ENCODE measurements around the gene RAB44. TPM values are rescaled to one million over a fixed set of nuclear protein-coding genes. Genes with fewer than 3 reads are reported as not detected.
A peak's percentile ranks its signal among the peaks of the same experiment; 100 is the strongest.

The RAB44 gene
- total RNA-seq, 2 experiments from 2014 or later = not detected

DNA sequence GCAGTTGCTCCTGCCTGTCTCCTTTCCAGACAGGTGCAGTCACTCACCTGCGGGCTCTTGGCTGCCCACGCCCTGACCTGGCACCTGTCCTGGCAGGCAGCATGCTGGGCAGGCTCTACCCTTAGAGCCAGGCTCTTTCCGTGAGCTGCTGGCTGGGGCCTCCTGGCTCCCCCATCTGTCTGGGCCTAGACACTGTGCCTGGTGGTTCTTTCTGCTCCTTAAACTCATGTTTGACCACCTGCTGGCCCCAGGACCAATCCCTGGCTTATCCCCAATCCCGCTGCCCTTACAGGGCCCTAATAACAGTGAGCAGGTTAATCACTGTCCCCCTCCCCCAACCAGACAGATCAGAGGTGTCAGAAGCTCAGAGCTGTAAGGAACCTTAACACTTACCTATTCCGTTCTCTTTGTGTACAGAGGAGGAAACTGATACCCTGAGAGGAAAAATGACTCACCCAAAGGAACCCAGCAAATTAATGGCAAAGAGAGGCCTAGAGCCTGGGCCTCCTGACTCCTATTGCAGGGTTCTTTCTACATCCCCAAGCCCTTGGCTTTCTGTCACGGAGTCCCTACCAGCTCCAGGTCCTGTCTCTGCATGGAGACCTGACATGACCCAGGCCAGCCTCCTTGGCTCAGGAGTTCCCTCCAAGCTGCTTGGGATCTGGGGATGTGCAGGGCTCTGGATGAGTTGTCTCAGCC, 54.7 kb downstream of the RAB44 start:
- POLR2A ChIA-PET = no interaction called here
- H3K36me3 Mint-ChIP-seq (ENCODE audit: low read depth) = peaks cover 5% of the 10 kb centered on the region
- peaks cover 9% of the 10 kb centered on the region for H3K9me3 Mint-ChIP-seq (ENCODE audit: insufficient read depth)
- H3K4me3 Mint-ChIP-seq = no peak overlapping the region
- peak overlapping the region; percentile 83 for H3K27ac Mint-ChIP-seq
- peak; percentile 32 for DNase-seq
- peaks cover 57% of the 10 kb centered on the region for H3K4me1 Mint-ChIP-seq (ENCODE audit: low read depth)
- CTCF ChIA-PET = interaction anchor here (0.7 to 11.9 kb wide), 8 partner anchors 18 to 135 kb away, joined by 3 to 158 read pairs (median 5); partner anchors contain the start of gene CDKN1A
- ATAC-seq = peak; percentile 21
- H3K27me3 Mint-ChIP-seq (ENCODE audit: low read depth) = no peaks in the 10 kb centered on the region

DNA sequence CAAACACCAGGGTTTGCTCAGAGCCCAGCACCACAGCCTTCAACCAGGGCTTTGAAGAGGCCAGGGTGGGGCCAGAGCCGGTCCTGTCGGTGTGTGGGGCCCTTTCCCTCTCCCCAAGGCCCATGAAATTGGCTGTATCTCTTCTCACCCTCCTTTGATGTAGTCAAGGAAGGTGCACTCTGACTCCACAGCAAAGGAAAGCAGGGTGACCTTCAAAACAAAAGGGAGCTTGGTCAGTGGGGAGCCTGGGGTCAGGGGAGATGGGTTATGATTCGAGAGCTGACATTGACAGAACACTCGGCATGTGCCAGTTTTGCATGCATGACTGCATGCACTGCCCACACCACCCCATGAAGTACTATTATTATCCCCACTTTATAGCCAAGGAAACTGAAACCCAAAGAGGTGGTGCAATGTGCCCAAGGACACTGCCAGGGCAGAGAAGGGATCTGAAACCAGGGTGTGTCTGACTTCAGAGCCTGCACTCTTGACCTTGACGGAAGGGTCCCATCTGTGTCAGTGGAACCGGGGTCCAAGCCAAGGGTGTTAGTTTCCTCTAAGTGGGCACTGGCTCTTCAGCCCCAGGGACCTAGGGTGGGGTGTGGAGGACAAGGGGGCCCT, 55.4 kb downstream of the RAB44 start:
- H3K9me3 Mint-ChIP-seq (ENCODE audit: insufficient read depth) = peaks cover 9% of the 10 kb centered on the region
- peak overlapping the region; percentile 83 for H3K27ac Mint-ChIP-seq
- peaks cover 5% of the 10 kb centered on the region for H3K36me3 Mint-ChIP-seq (ENCODE audit: low read depth)
- H3K4me1 Mint-ChIP-seq (ENCODE audit: low read depth) = peaks cover 61% of the 10 kb centered on the region
- CTCF ChIA-PET = interaction anchor here (1.0 to 11.9 kb wide), 12 partner anchors 11 to 136 kb away, joined by 3 to 158 read pairs (median 5); no protein-coding TSS in a partner anchor
- H3K27me3 Mint-ChIP-seq (ENCODE audit: low read depth) = no peaks in the 10 kb centered on the region
- POLR2A ChIA-PET = interaction anchor here (0.7 to 1.0 kb wide), 2 partner anchors 73 to 204 kb away, joined by 3 to 4 read pairs; no protein-coding TSS in a partner anchor
- ATAC-seq (no peak), DNase-seq (no peak)
- H3K4me3 Mint-ChIP-seq = no peak overlapping the region

DNA sequence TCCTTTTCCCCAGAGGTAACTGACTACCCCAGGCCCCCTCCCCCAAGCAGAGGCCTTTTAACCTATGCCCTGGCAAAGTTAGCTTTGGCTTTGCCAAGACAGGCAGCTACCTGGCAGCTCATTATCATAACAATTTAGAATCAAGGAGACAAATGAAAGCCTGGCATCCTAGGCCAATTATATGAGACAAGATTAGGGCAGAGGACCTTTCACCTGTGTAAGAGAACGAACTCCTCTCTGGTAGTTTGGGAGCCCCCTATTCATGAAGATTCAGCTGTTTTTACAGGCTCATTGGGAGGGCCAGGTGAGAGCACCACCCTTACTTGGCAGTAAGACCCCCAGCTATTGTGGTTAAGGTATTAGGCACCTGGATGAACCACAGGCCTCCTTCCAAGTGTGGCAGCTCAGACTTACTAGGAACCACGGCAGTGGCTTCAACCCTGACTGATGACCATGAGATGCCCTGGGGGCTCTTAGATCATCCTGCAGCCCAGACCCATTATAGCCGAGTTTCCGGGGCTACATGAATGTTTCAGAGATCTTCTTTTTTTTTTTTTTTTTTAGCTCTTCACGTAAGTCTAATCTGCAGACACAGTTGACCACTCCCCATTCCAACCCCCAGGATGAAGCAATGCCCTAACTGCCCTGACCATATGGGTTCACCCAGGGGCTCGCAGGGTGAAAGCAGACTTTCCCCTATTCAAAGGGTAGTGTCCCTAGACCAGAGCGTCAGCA, 56.2 kb downstream of the RAB44 start:
- H3K27ac Mint-ChIP-seq = peak overlapping the region; percentile 83
- ChIA-PET POLR2A (interaction anchor here (0.7 to 1.0 kb wide), 2 partner anchors 74 to 205 kb away, joined by 3 to 4 read pairs; no protein-coding TSS in a partner anchor), CTCF (interaction anchor here (1.0 to 11.9 kb wide), 11 partner anchors 11 to 137 kb away, joined by 3 to 158 read pairs (median 5); no protein-coding TSS in a partner anchor)
- ATAC-seq (no peak), DNase-seq (no peak)
- no peaks in the 10 kb centered on the region for H3K27me3 Mint-ChIP-seq (ENCODE audit: low read depth)
- H3K4me1 Mint-ChIP-seq (ENCODE audit: low read depth) = peaks cover 66% of the 10 kb centered on the region
- H3K9me3 Mint-ChIP-seq (ENCODE audit: insufficient read depth) = peaks cover 8% of the 10 kb centered on the region
- peaks cover 2% of the 10 kb centered on the region for H3K36me3 Mint-ChIP-seq (ENCODE audit: low read depth)
- H3K4me3 Mint-ChIP-seq = no peak overlapping the region

DNA sequence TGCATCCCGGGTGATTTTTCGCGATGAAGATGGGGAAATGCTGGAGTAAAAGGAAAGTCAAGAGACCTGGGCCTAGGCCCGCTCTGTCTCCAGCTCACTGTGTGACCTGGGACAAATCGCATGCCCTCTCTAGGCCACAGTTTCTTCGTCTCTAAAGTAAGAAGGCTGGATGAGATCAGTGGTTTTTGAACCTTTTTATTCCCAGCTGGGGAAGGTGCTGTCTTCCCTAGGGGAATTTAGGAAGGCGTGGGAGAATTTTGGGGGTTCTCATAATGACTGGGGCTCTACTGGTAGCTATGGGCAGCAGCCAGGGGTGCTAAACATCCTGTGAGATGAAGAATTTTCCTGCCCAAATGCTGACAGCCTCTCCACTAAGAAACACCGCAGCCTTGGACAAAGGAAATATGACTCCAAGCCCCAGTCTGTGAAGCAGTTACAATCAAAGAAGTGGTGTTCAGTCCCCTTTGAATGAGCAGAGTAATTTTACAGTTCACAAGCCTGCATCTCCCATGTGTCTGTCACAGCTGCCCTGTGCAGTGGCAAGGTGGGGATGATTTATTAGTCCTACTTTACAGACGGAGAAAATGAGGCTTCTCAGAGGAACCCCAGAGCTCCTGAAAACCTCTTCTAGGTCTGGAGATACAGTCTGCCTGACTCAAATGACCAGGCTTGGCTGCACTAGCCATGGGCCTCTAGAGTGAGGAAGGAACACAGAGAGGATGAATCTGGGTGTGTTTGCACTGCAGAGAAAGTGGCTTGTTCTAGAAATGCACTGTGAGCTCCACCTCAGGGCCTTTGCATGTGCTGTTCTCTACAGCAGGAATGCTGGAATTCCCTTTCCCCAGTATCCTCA, 57.2 kb downstream of the RAB44 start:
- CTCF ChIA-PET = interaction anchor here (1.0 to 11.9 kb wide), 9 partner anchors 9 to 148 kb away, joined by 3 to 158 read pairs (median 7); no protein-coding TSS in a partner anchor
- H3K27ac Mint-ChIP-seq = peak overlapping the region; percentile 75

DNA sequence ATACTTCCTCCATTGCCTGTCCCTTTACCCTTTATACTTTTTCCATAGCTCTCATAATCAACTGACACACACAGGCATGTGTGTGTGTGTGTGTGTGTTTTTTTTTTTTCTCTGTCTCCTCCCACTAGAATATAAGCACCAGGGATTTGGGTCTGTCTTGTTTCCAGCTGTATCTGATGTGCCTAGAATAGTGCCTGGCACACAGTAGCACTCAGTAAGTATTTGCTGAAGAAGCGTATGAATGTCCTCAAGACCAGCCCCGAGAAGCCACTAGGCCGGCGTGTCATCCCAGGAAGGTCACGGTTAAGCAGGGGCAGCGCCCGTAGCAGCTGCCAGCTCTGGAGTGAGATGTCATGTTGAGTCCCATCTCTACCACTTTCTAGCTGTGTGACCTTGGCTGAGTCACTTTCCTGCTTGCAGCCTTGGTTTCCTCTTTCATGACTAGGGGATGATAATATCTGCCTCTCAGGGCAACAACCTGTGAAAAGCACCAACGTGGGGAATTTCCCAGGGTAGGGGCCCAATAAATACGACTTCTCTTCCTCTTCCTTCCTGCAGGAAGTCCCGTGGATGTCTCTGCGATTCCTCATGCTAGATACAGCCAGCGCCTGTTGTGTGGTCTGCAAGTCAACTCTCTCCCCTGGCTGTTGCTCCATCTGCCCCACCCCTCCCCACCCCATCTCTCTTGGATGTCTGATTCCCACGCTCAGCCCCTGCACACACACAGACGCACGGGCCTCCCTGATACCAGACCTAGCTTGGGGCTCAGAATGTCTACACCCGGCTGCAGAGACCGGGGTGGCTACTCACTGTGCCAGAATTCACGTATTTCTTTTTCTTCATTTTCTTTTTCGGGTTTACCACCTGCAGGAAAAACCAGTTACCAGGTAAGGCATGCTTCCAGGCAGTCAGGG, 58.1 kb downstream of the RAB44 start:
- Mint-ChIP-seq H3K4me1 (ENCODE audit: low read depth) (peaks cover 71% of the 10 kb centered on the region), H3K27me3 (ENCODE audit: low read depth) (peaks cover 2% of the 10 kb centered on the region), H3K27ac (peak overlapping the region; percentile 75), H3K9me3 (ENCODE audit: insufficient read depth) (no peaks in the 10 kb centered on the region), H3K4me3 (peak overlapping the region; percentile 32), H3K36me3 (ENCODE audit: low read depth) (peaks cover 2% of the 10 kb centered on the region)
- DNase-seq (peak; percentile 70), ATAC-seq (peak; percentile 87)
- ChIA-PET POLR2A (interaction anchor here (0.6 to 1.2 kb wide), 4 partner anchors 10 to 159 kb away, joined by 3 read pairs; no protein-coding TSS in a partner anchor), CTCF (interaction anchor here (1.0 to 11.9 kb wide), 10 partner anchors 9 to 149 kb away, joined by 3 to 158 read pairs (median 5); no protein-coding TSS in a partner anchor)

More for the DNA sequence above, 57.2 kb downstream of the RAB44 start:
- H3K4me3 Mint-ChIP-seq = no peak overlapping the region
- peaks cover 71% of the 10 kb centered on the region for H3K4me1 Mint-ChIP-seq (ENCODE audit: low read depth)
- H3K9me3 Mint-ChIP-seq (ENCODE audit: insufficient read depth) = no peaks in the 10 kb centered on the region
- no peaks in the 10 kb centered on the region for H3K27me3 Mint-ChIP-seq (ENCODE audit: low read depth)
- DNase-seq = no peak
- ATAC-seq = no peak
- peaks cover 2% of the 10 kb centered on the region for H3K36me3 Mint-ChIP-seq (ENCODE audit: low read depth)
- POLR2A ChIA-PET = interaction anchor here (0.6 to 1.2 kb wide), 4 partner anchors 11 to 158 kb away, joined by 3 read pairs; no protein-coding TSS in a partner anchor

DNA sequence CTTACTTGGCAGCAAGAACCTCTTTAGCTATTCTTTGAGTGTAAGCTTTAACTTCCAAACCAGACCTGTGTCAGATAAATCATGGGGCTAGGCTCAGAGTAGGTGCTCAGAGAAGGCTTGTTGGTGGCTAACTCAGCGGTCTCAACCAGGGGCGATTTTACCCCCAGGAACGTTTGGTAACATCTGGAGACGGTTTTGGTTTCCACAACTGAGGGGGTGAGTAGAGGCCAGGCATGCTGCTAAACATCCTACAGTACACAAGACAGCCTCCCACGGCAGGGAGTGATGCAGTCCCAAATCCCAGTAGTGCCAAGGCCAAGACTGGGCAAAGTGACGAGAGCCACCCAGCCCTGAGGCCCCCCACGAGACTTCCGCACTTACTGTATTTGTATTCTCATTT, 59.2 kb downstream of the RAB44 start:
- POLR2A ChIA-PET = no interaction called here

DNA sequence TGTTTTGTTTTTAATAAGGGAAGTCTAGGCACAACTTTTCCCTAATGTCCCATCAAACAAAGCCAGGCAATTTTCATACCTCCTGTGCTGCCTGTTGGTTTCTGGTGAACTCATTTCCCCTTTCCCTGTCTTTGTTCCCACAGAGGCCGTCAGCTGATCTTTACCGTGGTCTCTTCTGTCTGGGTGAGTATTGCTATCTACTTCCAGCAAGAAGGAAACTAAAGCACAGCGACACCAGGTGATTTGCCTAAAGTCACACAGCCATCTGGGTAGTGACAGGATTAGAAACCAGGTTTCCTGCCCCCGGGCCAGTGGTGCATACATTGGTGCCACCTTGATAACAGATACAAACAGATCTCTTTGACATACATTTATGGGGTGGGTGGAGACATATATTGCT, 59.6 kb downstream of the RAB44 start:
- ChIA-PET POLR2A (no interaction called here), CTCF (interaction anchor here (0.9 to 11.9 kb wide), 5 partner anchors 13 to 140 kb away, joined by 3 to 158 read pairs (median 4); no protein-coding TSS in a partner anchor)
- Mint-ChIP-seq H3K4me1 (ENCODE audit: low read depth) (peaks cover 65% of the 10 kb centered on the region), H3K27ac (peak overlapping the region; percentile 31), H3K9me3 (ENCODE audit: insufficient read depth) (no peaks in the 10 kb centered on the region), H3K27me3 (ENCODE audit: low read depth) (peaks cover 2% of the 10 kb centered on the region), H3K36me3 (ENCODE audit: low read depth) (peaks cover 2% of the 10 kb centered on the region), H3K4me3 (no peak overlapping the region)
- DNase-seq (peak; percentile 38), ATAC-seq (no peak)

More for the DNA sequence above, 59.2 kb downstream of the RAB44 start:
- H3K4me1 Mint-ChIP-seq (ENCODE audit: low read depth) = peaks cover 69% of the 10 kb centered on the region
- ATAC-seq (no peak), DNase-seq (no peak)
- H3K9me3 Mint-ChIP-seq (ENCODE audit: insufficient read depth) = no peaks in the 10 kb centered on the region
- CTCF ChIA-PET = interaction anchor here (1.5 to 11.9 kb wide), 4 partner anchors 13 to 140 kb away, joined by 4 to 158 read pairs (median 66); no protein-coding TSS in a partner anchor
- H3K36me3 Mint-ChIP-seq (ENCODE audit: low read depth) = peaks cover 2% of the 10 kb centered on the region
- H3K27me3 Mint-ChIP-seq (ENCODE audit: low read depth) = peaks cover 2% of the 10 kb centered on the region
- H3K4me3 Mint-ChIP-seq = no peak overlapping the region
- peak overlapping the region; percentile 75 for H3K27ac Mint-ChIP-seq

DNA sequence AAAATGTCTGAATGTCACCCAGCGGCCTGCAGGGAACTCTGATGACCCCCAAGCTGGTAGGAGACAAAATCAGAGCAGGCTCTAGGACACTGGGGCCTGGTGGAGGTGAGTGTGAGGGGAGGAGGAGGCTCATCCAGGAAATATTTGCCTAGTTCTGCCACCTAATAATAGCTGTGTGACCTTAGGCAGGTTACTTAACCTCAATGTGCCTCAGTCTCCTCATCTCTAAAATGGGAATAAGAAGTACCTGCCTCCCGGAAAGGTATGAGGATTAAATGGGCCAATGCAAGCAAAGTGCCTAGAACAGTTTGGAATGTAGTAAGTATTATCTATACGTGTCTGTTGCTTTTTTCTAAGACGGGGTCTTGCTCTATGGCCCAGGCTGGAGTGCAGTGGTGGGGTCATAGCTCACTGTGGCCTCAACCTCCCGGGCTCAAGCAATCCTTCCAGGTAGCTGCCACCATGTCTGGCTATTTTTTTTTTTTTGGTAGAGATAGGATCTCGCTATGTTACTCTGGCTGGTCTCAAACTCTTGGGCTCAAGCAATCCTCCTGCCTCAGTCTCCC, 60.4 kb downstream of the RAB44 start:
- CTCF ChIA-PET = interaction anchor here (0.9 to 11.9 kb wide), 23 partner anchors 10 to 417 kb away, joined by 3 to 158 read pairs (median 11); partner anchors contain the start of genes CDKN1A and PPIL1
- Mint-ChIP-seq H3K4me1 (ENCODE audit: low read depth) (peaks cover 57% of the 10 kb centered on the region), H3K27ac (peak overlapping the region; percentile 31), H3K9me3 (ENCODE audit: insufficient read depth) (no peaks in the 10 kb centered on the region), H3K4me3 (no peak overlapping the region), H3K27me3 (ENCODE audit: low read depth) (peaks cover 2% of the 10 kb centered on the region), H3K36me3 (ENCODE audit: low read depth) (peaks cover 2% of the 10 kb centered on the region)
- no peak for ATAC-seq
- DNase-seq = no peak
- POLR2A ChIA-PET = interaction anchor here (0.7 kb wide), 2 partner anchors 31 to 75 kb away, joined by 3 read pairs; no protein-coding TSS in a partner anchor

DNA sequence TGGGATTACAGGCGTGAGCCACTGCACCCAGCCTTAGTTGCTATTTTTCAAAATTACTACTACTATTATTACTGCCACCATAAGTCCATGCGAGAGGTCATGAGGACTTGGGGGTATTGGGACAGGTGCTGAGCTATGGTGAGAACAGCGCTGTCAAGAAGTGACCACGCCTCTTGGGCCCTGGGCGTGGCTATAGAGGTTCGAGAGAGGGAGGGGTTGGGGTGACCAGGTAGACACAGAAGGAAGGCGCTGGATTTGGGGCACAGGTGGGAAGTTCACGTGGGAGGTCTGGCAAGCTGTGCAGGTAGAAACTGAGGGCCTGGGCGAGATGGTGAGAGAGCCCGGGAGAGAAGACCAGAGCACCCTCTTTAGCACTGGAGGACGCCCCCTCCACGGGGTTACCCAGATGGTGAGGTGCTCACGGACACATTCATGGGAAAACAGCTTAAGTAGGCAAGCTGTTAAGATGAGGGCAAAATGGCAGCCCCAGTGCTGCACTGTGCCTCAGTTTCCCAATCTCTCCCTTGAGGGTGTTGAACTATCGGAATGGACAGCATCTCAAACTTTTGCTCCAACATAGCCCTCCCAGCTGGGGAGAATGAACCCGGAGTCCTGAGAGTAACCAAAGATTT, 61.0 kb downstream of the RAB44 start:
- POLR2A ChIA-PET = interaction anchor here (0.7 to 1.2 kb wide), 3 partner anchors 31 to 127 kb away, joined by 3 to 4 read pairs (median 3); partner anchors contain the start of gene C6orf89
- peaks cover 2% of the 10 kb centered on the region for H3K36me3 Mint-ChIP-seq (ENCODE audit: low read depth)
- peaks cover 50% of the 10 kb centered on the region for H3K4me1 Mint-ChIP-seq (ENCODE audit: low read depth)
- no peaks in the 10 kb centered on the region for H3K9me3 Mint-ChIP-seq (ENCODE audit: insufficient read depth)
- H3K4me3 Mint-ChIP-seq = no peak overlapping the region
- H3K27ac Mint-ChIP-seq = no peak overlapping the region
- CTCF ChIA-PET = interaction anchor here (0.6 to 11.9 kb wide), 41 partner anchors 8 to 453 kb away, joined by 3 to 158 read pairs (median 6); partner anchors contain the start of genes CDKN1A, PPIL1 and RAB44
- no peak for ATAC-seq
- peaks cover 2% of the 10 kb centered on the region for H3K27me3 Mint-ChIP-seq (ENCODE audit: low read depth)
- DNase-seq = no peak
